ENCODE results near the gene PTX4.
"Not testable (repeated sequence)": the region's sequence is repeated elsewhere in the genome, so short reads cannot be mapped to it uniquely, and the experiment has no call there.

PTX4 gene

DNA sequence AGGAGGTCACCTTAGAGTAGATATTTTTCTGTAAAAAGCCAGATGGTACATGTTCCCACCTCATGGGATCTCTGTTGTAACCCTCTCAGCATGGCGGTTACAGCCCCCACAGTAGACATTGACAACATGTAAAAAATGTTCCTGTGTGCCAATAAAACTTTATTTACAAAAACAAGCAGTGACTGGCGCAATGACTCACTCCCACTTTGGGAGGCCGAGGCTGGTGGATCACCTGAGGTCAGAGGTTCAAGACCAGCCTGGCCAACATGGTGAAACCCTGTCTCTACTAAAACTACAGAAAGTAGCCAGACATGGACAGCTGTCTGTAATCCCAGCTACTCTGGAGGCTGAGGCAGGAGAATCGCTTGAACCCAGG lies 49.1 kb downstream of the PTX4 start:
- not testable (repeated sequence) for DNase-seq

DNA sequence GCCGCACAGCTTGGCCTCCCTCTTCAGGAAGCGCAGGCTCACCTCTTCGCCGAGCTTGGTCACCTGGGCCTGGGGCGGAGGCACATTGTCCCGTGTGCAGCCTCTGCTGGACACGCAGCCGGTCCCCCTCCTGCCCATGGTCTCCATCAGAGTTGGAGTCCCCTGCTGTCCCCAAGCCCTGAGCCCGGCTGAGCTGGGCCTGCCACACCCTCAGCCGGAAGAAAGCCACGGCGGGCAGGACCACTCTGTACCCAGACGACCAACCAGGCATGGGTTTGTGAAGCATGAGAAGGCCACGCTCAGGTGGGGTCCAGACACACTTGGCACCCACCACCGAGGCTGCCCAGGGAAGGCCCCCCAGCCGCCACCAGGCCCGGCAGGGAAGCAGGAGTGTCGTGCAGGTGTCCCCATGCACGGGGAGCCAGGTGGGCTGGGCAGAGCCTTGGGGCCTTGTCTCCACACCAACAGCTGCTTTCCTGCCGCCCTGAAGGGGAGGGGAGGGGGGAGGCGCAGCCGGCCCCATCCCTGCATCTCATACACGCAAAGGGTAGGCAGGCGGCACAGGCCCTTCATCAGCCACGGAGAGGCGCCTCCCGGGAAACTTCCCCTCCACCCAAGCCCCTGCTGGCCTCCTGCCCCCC lies 49.6 kb downstream of the PTX4 start:
- DNase-seq = no peak

GRCh38 chr16:1438229-1439057 lies 50.3 kb downstream of the PTX4 start:
- no peak for DNase-seq

DNA sequence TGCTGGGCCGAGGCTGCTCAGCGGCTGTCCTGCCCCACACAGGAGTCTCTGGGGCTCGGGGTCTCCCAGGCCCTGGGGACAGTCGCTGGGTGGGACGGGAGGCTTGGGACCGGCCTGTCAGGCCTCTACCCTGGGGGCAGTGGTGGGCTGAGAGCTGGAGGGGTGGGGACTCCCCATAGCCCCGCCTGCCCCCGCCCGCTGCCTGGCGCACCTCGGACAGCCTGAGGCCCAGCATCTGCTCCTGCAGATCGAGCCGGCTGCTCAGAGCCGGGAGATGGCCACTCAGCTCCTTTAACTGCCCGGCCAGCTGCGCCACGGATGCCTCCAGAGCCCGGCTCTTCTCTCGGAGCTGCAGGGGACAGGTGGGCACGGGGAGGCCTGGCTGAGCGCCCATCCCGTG lies 51.1 kb downstream of the PTX4 start:
- DNase-seq = no peak

GRCh38 chr16:1436731-1437355 lies 51.9 kb downstream of the PTX4 start:
- DNase-seq = no peak

- DNase-seq = no peak
Measured at GRCh38 chr16:1435921-1436697, 52.6 kb downstream of the PTX4 start.

All from activated CD4-positive, CD25-positive, alpha-beta regulatory T cell (primary cell).